ENCODE measurements around the gene SIPA1L3. TPM values are rescaled to one million over a fixed set of nuclear protein-coding genes. Genes with fewer than 3 reads are reported as not detected.
A peak's percentile ranks its signal among the peaks of the same experiment; 100 is the strongest.

The SIPA1L3 gene
- total and polyA plus RNA-seq, 9 of the 15 experiments (the other 6 are each of a cell fraction or from before 2014, with no cell fraction given), result 0.01 to 6.1 (median 2.5) TPM

- CTCF ChIA-PET (ENCODE audit: low intra/inter-chr PET ratio), result no interaction called here
- peaks cover 0 to 3% of the 10 kb centered on the region in 2 experiments; a peak in 2 of 5 replicates for H3K4me1 ChIP-seq (replicated peaks in 1 of 2; ENCODE audit: control insufficient read depth in 2 of 2, insufficient read depth in 2 of 2, low read length in 2 of 2)
These were observed 148.9 kb downstream of the SIPA1L3 start for GRCh38 chr19:38055655-38056521.

More at GRCh38 chr19:38055655-38056521, 148.9 kb downstream of the SIPA1L3 start:
- intact Hi-C loops (cut with micrococcal nuclease), result no loop called here
- TF ChIP-seq, protein P1, sequence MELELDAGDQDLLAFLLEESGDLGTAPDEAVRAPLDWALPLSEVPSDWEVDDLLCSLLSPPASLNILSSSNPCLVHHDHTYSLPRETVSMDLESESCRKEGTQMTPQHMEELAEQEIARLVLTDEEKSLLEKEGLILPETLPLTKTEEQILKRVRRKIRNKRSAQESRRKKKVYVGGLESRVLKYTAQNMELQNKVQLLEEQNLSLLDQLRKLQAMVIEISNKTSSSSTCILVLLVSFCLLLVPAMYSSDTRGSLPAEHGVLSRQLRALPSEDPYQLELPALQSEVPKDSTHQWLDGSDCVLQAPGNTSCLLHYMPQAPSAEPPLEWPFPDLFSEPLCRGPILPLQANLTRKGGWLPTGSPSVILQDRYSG (tag; conservative IDR thresholded peaks at IDR 0.05; ENCODE audit: low read depth), result no peak
- no peak for TF ChIP-seq NBN (IDR thresholded peaks at IDR 0.05; ENCODE audit: low read depth)
- TF ChIP-seq TBP (optimal IDR thresholded peaks at IDR 0.05; ENCODE audit: low read depth, low read length), result no peak
- peak; percentile 50; the same call in 1 of the 2 replicates for TF ChIP-seq NFIC (IDR thresholded peaks at IDR 0.05)
- Histone ChIP-seq H3K27me3 (ENCODE audit: control insufficient read depth in 2 of 2, insufficient read depth in 2 of 2, low read length in 2 of 2) (peaks cover 0 to 10% of the 10 kb centered on the region in 2 experiments; a peak in 2 of 5 replicates), H4K20me1 (replicated peaks; ENCODE audit: control insufficient read depth, insufficient read depth, low read length) (peaks cover 6% of the 10 kb centered on the region; the same call in 1 of the 2 replicates), H3K4me3 (no peak overlapping the region), H3K4me2 (ENCODE audit: insufficient read depth, low read length) (no peak overlapping the region), H2AFZ (ENCODE audit: low read depth, low read length) (no peak overlapping the region), H3K9ac (ENCODE audit: insufficient read depth in 1 of 2, low read depth in 2 of 2, low read length in 2 of 2) (no peak overlapping the region), H3K36me3 (ENCODE audit: control insufficient read depth, insufficient read depth, low read length) (no peaks in the 10 kb centered on the region), H3K9me1 (ENCODE audit: control insufficient read depth, insufficient read depth, low read length) (no peaks in the 10 kb centered on the region), H3K27ac (ENCODE audit: extremely low read depth, low read depth, low read length) (no peak overlapping the region), H3K79me2 (ENCODE audit: control insufficient read depth, insufficient read depth, low read length) (no peaks in the 10 kb centered on the region), H3K9me3 (replicated peaks; ENCODE audit: control insufficient read depth, insufficient read depth, low read depth, low read length) (no peaks in the 10 kb centered on the region)
- BruUV-seq (replicated peaks), result no TSS peak
- POLR2A ChIA-PET, result no interaction called here
- FAIRE-seq (no peak), DNase-seq (ENCODE audit: extremely low read depth in 1 of 4, low spot score in 3 of 4) (no peak), ATAC-seq (no peak; the same call in 2 of the 3 replicates)
- 13% methylated on average over 18 of the region's 18 CpGs for WGBS (ENCODE audit: insufficient coverage, low coverage, missing lambda C conversion rate)
- in situ Hi-C loops (cut with MboI), result no loop called here

Measured in K562 (cell line).